Measurements from ENCODE around the gene TMEM44. TPM values are rescaled to one million over a fixed set of nuclear protein-coding genes. Genes with fewer than 3 reads are reported as not detected.
A peak's percentile ranks its signal among the peaks of the same experiment; 100 is the strongest.

Gene TMEM44
- total and polyA plus RNA-seq, 10 donors, result 5.5 to 30.3 (median 22.1) TPM

DNA sequence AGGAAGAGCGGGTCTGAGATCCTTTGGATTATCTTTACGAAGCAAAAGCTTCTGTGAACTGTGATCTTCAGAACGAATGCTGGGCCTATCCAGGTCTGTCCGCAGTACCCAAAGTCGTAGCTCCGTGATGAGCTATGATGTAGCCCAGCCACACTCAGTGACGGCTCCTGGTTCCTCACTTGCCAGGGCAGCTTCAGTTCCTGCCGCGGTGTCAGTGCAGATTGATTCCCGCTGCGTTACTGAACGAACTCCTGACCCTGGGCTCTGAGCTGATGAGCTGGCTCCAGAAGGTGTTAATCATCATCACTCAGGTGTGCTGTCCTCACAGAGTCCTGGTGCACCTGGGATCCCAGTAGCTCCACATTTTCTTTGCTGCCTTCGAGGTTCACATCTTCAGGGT, 45.0 kb downstream of the TMEM44 start:
- Histone ChIP-seq H3K27ac (no peak overlapping the region), H3K27me3 (replicated peaks in 1 of 7) (no peaks in the 10 kb centered on the region), H3K4me1 (peaks cover 7 to 48% (median 26%) of the 10 kb centered on the region in 6 donors), H3K9me3 (no peaks in the 10 kb centered on the region), H3K4me3 (no peak overlapping the region), H3K36me3 (peaks cover 0 to 46% (median 0%) of the 10 kb centered on the region in 6 donors)
- intact Hi-C loops (cut with DNase I; ENCODE audit: low total_unique reads), result loop anchor here (5.0 kb wide), 1 partner anchor 101 kb away; the partner anchor contains the start of gene ATP13A3
- TF ChIP-seq, protein P1, sequence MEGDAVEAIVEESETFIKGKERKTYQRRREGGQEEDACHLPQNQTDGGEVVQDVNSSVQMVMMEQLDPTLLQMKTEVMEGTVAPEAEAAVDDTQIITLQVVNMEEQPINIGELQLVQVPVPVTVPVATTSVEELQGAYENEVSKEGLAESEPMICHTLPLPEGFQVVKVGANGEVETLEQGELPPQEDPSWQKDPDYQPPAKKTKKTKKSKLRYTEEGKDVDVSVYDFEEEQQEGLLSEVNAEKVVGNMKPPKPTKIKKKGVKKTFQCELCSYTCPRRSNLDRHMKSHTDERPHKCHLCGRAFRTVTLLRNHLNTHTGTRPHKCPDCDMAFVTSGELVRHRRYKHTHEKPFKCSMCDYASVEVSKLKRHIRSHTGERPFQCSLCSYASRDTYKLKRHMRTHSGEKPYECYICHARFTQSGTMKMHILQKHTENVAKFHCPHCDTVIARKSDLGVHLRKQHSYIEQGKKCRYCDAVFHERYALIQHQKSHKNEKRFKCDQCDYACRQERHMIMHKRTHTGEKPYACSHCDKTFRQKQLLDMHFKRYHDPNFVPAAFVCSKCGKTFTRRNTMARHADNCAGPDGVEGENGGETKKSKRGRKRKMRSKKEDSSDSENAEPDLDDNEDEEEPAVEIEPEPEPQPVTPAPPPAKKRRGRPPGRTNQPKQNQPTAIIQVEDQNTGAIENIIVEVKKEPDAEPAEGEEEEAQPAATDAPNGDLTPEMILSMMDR (IDR thresholded peaks at IDR 0.05 in 8 of 11, conservative IDR thresholded peaks at IDR 0.05 in 3 of 11), result no peak
- TF ChIP-seq POLR2A (IDR thresholded peaks at IDR 0.05) (no peak), POLR2AphosphoS5 (IDR thresholded peaks at IDR 0.05) (no peak)
- no peak for DNase-seq
- WGBS, 5 donors, result 90 to 97% (median 94%) methylated on average over 11 to 13 of the region's 13 CpGs

DNA sequence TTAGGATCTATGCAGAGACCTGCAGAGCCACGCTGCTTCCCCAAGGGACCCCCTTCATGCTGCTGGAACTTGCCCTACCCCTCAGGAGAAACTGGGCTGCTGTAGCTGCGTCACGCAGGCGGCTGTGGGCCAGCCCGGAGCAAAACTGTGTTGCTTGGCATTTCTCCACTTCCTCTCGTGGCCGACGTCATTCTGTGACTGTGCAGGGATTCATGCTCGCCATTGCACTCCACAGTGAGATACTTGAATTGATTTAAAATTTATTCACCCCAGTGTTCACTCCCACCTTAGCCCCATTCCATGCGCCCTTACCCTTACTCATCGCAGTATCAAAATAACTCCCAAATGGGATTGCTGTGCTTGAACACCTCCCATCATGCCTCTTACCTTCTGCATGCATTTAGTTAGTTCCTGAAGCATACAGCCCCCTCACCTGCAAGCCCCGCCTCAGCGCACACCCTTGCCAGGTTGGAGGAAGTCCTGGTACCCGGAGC, 45.7 kb downstream of the TMEM44 start:
- H3K27ac ChIP-seq, result peak overlapping the region in 5 of 8 donors; percentile 6 to 58 (median 44)
- WGBS, 5 donors, result 64 to 89% (median 73%) methylated on average over 14 of the region's 14 CpGs
- TF ChIP-seq POLR2AphosphoS5 (IDR thresholded peaks at IDR 0.05), result peak in 2 of 3 donors; percentile 19 to 56
- TF ChIP-seq, protein P1 (IDR thresholded peaks at IDR 0.05 in 8 of 11, conservative IDR thresholded peaks at IDR 0.05 in 3 of 11), result no peak
- H3K4me3 ChIP-seq, result no peak overlapping the region
- H3K36me3 ChIP-seq, result peaks cover 0 to 46% (median 0%) of the 10 kb centered on the region in 6 donors
- DNase-seq, result no peak
- no peaks in the 10 kb centered on the region for H3K27me3 ChIP-seq (replicated peaks in 1 of 7)
- H3K9me3 ChIP-seq, result no peaks in the 10 kb centered on the region
- intact Hi-C loops (cut with DNase I; ENCODE audit: low total_unique reads), result loop anchor here (5.0 kb wide), 1 partner anchor 100 kb away; the partner anchor contains the start of gene ATP13A3
- peaks cover 7 to 44% (median 21%) of the 10 kb centered on the region in 6 donors for H3K4me1 ChIP-seq

DNA sequence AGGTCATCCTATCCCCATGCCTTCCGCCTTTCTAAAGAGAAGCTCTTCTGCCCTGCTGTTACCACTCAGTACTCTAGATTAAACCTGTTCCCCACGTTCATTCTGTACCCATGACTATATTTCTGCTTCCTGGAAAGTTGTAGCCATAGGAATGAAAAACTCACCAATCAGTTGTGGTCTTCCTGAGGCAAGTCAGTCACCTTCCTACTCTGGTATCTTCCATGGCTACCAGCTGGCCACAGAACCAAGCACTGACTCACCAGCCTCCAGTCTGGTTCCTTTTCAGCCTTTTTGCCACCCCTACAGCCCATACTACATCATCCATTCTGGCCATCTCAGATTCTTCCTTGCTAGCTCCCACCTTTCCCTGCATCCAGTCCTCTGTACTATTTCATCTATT, 46.4 kb downstream of the TMEM44 start:
- WGBS, 5 donors, result 48 to 80% (median 75%) methylated on average over 2 of the region's 2 CpGs
- intact Hi-C loops (cut with DNase I; ENCODE audit: low total_unique reads), result loop anchor here (5.0 kb wide), 1 partner anchor 100 kb away; the partner anchor contains the start of gene ATP13A3

DNA sequence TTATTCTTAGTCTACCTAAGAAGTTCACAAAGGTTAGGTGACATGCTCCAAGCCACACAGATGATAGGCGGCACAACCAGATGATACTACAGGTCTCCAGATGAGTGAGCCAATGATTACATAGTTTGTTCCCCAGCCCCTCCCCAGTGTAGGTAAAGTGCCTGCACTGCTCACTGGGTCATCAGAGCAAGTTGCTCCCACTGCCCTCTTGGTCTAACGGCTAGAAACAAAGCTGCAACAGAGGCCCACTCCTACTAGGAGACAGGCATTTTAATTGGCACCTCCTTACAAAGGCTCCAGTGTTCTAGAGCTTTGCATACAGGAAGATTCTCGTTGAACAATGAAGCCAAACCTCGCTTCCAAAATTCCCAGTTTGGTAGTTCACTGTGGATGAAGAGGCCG, 47.3 kb downstream of the TMEM44 start:
- intact Hi-C loops (cut with DNase I; ENCODE audit: low total_unique reads), result loop anchor here (5.0 kb wide), 1 partner anchor 99 kb away; the partner anchor contains the start of gene ATP13A3
- Histone ChIP-seq H3K4me3 (no peak overlapping the region), H3K9me3 (no peaks in the 10 kb centered on the region), H3K36me3 (peaks cover 0 to 46% (median 0%) of the 10 kb centered on the region in 6 donors), H3K4me1 (peaks cover 7 to 43% (median 21%) of the 10 kb centered on the region in 6 donors), H3K27me3 (replicated peaks in 1 of 7) (no peaks in the 10 kb centered on the region), H3K27ac (no peak overlapping the region)
- 81 to 87% (median 84%) methylated on average over 5 of the region's 5 CpGs for WGBS, 5 donors
- no peak for DNase-seq
- TF ChIP-seq, protein P1 (IDR thresholded peaks at IDR 0.05 in 8 of 11, conservative IDR thresholded peaks at IDR 0.05 in 3 of 11), result no peak
- TF ChIP-seq POLR2AphosphoS5 (IDR thresholded peaks at IDR 0.05) (no peak), POLR2A (IDR thresholded peaks at IDR 0.05) (no peak)

More for the DNA sequence above, 46.4 kb downstream of the TMEM44 start:
- Histone ChIP-seq H3K4me1 (peaks cover 7 to 43% (median 21%) of the 10 kb centered on the region in 6 donors), H3K9me3 (no peaks in the 10 kb centered on the region), H3K27ac (peak overlapping the region in 6 of 8 donors; percentile 0 to 58 (median 32)), H3K4me3 (no peak overlapping the region), H3K27me3 (replicated peaks in 1 of 7) (no peaks in the 10 kb centered on the region), H3K36me3 (peaks cover 0 to 46% (median 0%) of the 10 kb centered on the region in 6 donors)
- no peak for DNase-seq
- TF ChIP-seq POLR2AphosphoS5 (IDR thresholded peaks at IDR 0.05) (no peak), POLR2A (IDR thresholded peaks at IDR 0.05) (no peak)
- TF ChIP-seq, protein P1 (IDR thresholded peaks at IDR 0.05 in 8 of 11, conservative IDR thresholded peaks at IDR 0.05 in 3 of 11), result no peak
